IMR-90 (cell line): Measurements from ENCODE around the gene TRAF3IP1. TPM values are rescaled to one million over a fixed set of nuclear protein-coding genes. Genes with fewer than 3 reads are reported as not detected.

ENCODE experiments used
- ATAC-seq: fragments of 200-7000 bp; cut with Tn5 transposase; 2 replicates; pipeline ENCODE4 v1.9.1; 2020; ENCODE audit warnings: low read depth, mild to moderate bottlenecking, moderate library complexity
- BruUV-seq: library from RNA; stranded (reverse); fragments of 400-500 nt; replicated peaks from 2 replicates; lab custom pipeline; 2021; lab: Mats Ljungman, UMichigan
- CTCF ChIA-PET: fragments of 300-600 bp; formaldehyde crosslinking; extraction: SDS; loops from one replicate; lab custom pipeline; 2021; ENCODE audit warnings: antibody characterized with exemption; lab: Yijun Ruan, JAX
- POLR2A ChIA-PET: fragments of 300-600 bp; sonication (Branson Sonifier 250); formaldehyde crosslinking; loops from one replicate; lab custom pipeline; 2022; ENCODE audit warnings: antibody characterized with exemption; ENCODE audit not compliant: unreplicated experiment; lab: Charles Lee
- DNase-seq: peaks from one replicate; pipeline ENCODE4 v3.0.0; 2013
- H2AFZ ChIP-seq: replicated peaks from 2 replicates; pipeline ENCODE3; 2013; ENCODE audit warnings: low read length, mild to moderate bottlenecking; ENCODE audit not compliant: poor library complexity
- H2AK5ac ChIP-seq: 2 replicates; pipeline ENCODE4 v1.6.1; 2013; ENCODE audit warnings: low read depth, low read length, inconsistent platforms
- H2AK9ac ChIP-seq: replicated peaks from 2 replicates; pipeline ENCODE3; 2013; ENCODE audit warnings: mild to moderate bottlenecking, low read depth, low read length, moderate library complexity; ENCODE audit not compliant: poor library complexity
- H2BK120ac ChIP-seq: 2 replicates; pipeline ENCODE4 v1.6.1; 2013; ENCODE audit warnings: low read depth, low read length, inconsistent platforms
- H2BK15ac ChIP-seq: 3 replicates; pipeline ENCODE4 v1.6.1; 2013; ENCODE audit warnings: low read depth, low read length, inconsistent platforms
- H2BK20ac ChIP-seq: 2 replicates; pipeline ENCODE4 v1.6.1; 2013; ENCODE audit warnings: low read depth, mild to moderate bottlenecking, inconsistent platforms, low read length, moderate library complexity
- H2BK5ac ChIP-seq: 2 replicates; pipeline ENCODE4 v1.6.1; 2013; ENCODE audit warnings: mild to moderate bottlenecking, low read depth, low read length, inconsistent platforms; ENCODE audit not compliant: poor library complexity, severe bottlenecking
- H3K14ac ChIP-seq: replicated peaks from 2 replicates; pipeline ENCODE4 v1.6.1; 2013; ENCODE audit warnings: low read depth, low read length, inconsistent platforms
- H3K18ac ChIP-seq: 2 replicates; pipeline ENCODE4 v1.6.1; 2013; ENCODE audit warnings: low read depth, low read length, control low read depth
- H3K23ac ChIP-seq: 2 replicates; pipeline ENCODE4 v1.6.1; 2013; ENCODE audit warnings: low read depth, low read length, inconsistent platforms
- H3K27ac ChIP-seq: 2 replicates; pipeline ENCODE4 v1.5.1; 2013; ENCODE audit warnings: mild to moderate bottlenecking, control low read depth, low read length; ENCODE audit not compliant: insufficient read depth
- H3K27me3 ChIP-seq: 2 replicates; pipeline ENCODE4 v1.6.1; 2013; ENCODE audit warnings: low read length; ENCODE audit not compliant: control insufficient read depth, insufficient read depth
- H3K36me3 ChIP-seq: 2 replicates; pipeline ENCODE4 v1.6.1; 2013; ENCODE audit warnings: low read length, mixed read lengths; ENCODE audit not compliant: control insufficient read depth, insufficient read depth
- H3K4ac ChIP-seq: 2 replicates; pipeline ENCODE4 v1.6.1; 2013; ENCODE audit warnings: low read depth, low read length, inconsistent platforms
- H3K4me1 ChIP-seq: 2 replicates; pipeline ENCODE4 v1.6.1; 2013; ENCODE audit warnings: low read length, mixed read lengths; ENCODE audit not compliant: control insufficient read depth, insufficient read depth
- H3K4me2 ChIP-seq: 2 replicates; pipeline ENCODE4 v1.6.1; 2013; ENCODE audit warnings: low read depth, mild to moderate bottlenecking, control low read depth, low read length, moderate library complexity
- H3K4me3 ChIP-seq: 2 replicates; pipeline ENCODE4 v1.5.1; 2013; ENCODE audit warnings: low read depth, mild to moderate bottlenecking, control low read depth, low read length, moderate library complexity; ENCODE audit not compliant: insufficient read depth
- H3K56ac ChIP-seq: 2 replicates; pipeline ENCODE4 v1.6.1; 2013; ENCODE audit warnings: low read length, inconsistent platforms; ENCODE audit not compliant: insufficient read depth; ENCODE audit errors: extremely low read depth
- H3K79me1 ChIP-seq, 2 experiments: 2 replicates each; pipeline ENCODE4 v1.6.1; 2013; ENCODE audit warnings: low read length in 2 of 2, inconsistent platforms in 1 of 2, low read depth in 1 of 2
- H3K9ac ChIP-seq: 2 replicates; pipeline ENCODE4 v1.6.1; 2013; ENCODE audit warnings: low read depth, low read length, control low read depth
- H3K9me1 ChIP-seq: 2 replicates; pipeline ENCODE4 v1.6.1; 2013; ENCODE audit warnings: low read length, inconsistent platforms; ENCODE audit not compliant: insufficient read depth
- H3K9me3 ChIP-seq: 2 replicates; pipeline ENCODE4 v1.6.1; 2013; ENCODE audit warnings: low read length; ENCODE audit not compliant: control insufficient read depth, insufficient read depth
- H4K20me1 ChIP-seq: 2 replicates; pipeline ENCODE4 v1.6.1; 2013; ENCODE audit warnings: low read length, inconsistent platforms; ENCODE audit not compliant: insufficient read depth
- H4K5ac ChIP-seq: 2 replicates; pipeline ENCODE4 v1.6.1; 2013; ENCODE audit warnings: mild to moderate bottlenecking, low read depth, low read length, control low read depth
- H4K8ac ChIP-seq, 2 experiments: 2 replicates each; pipeline ENCODE4 v1.6.1; 2013; ENCODE audit warnings: low read depth in 2 of 2, low read length in 2 of 2, control low read depth in 1 of 2, inconsistent platforms in 1 of 2
- H4K91ac ChIP-seq: 2 replicates; pipeline ENCODE4 v1.6.1; 2013; ENCODE audit warnings: low read depth, low read length, inconsistent platforms; ENCODE audit not compliant: insufficient read depth
- CHD1 ChIP-seq: IDR thresholded peaks from 2 replicates; pipeline ENCODE4 v1.6.1; 2012; ENCODE audit warnings: low read depth, low read length, improper control_type of control experiment
- ELK1 ChIP-seq: fragments of 150-350 bp; IDR thresholded peaks from 2 replicates; pipeline ENCODE4 v1.6.1; 2016; ENCODE audit warnings: low read depth, mild to moderate bottlenecking, low read length, moderate library complexity, borderline replicate concordance
- FOS ChIP-seq: fragments of 150-350 bp; IDR thresholded peaks from 2 replicates; pipeline ENCODE4 v1.6.1; 2016; ENCODE audit warnings: low read depth, low read length
- MAFK ChIP-seq: IDR thresholded peaks from 2 replicates; pipeline ENCODE4 v1.6.1; 2012; ENCODE audit warnings: low read depth, low read length, improper control_type of control experiment
- MAZ ChIP-seq: IDR thresholded peaks from 2 replicates; pipeline ENCODE4 v1.6.1; 2012; ENCODE audit warnings: low read depth, mild to moderate bottlenecking, low read length, improper control_type of control experiment, moderate library complexity, borderline replicate concordance
- POLR2A ChIP-seq: IDR thresholded peaks from 2 replicates; pipeline ENCODE4 v1.6.1; 2012; ENCODE audit warnings: mild to moderate bottlenecking, low read depth, low read length
- RAD21 ChIP-seq: IDR thresholded peaks from 2 replicates; pipeline ENCODE4 v1.6.1; 2012; ENCODE audit warnings: low read length, improper control_type of control experiment
- RCOR1 ChIP-seq: IDR thresholded peaks from 2 replicates; pipeline ENCODE4 v1.6.1; 2012; ENCODE audit warnings: mild to moderate bottlenecking, low read length, improper control_type of control experiment; ENCODE audit not compliant: insufficient replicate concordance
- SMC3 ChIP-seq: fragments of 150-350 bp; IDR thresholded peaks from 2 replicates; pipeline ENCODE4 v1.6.1; 2016; ENCODE audit warnings: low read depth, mild to moderate bottlenecking, antibody characterized with exemption, low read length, moderate library complexity
- WGBS, 2 experiments: methylation state at CpG; one replicate each; pipeline versions ENCODE4 v1.1.5 to v1.1.7; 2013; ENCODE audit warnings: missing lambda C conversion rate in 2 of 2; ENCODE audit not compliant: insufficient read length in 1 of 2; ENCODE audit errors: extremely low coverage in 2 of 2; 5-methylcytosine and 5-hydroxymethylcytosine counted together
- dilution Hi-C: fragments of 300-500 bp; cut with HindIII; formaldehyde crosslinking; loops from one replicate; pipeline ENCODE4 v1.14.3; 2018; ENCODE audit warnings: low sequenced_read_pairs; ENCODE audit not compliant: unreplicated experiment
- in situ Hi-C: fragments of 300-500 bp; cut with MboI; formaldehyde crosslinking; loops from 3 replicates; pipeline ENCODE4 v1.14.3; 2019; ENCODE audit warnings: low sequenced_read_pairs, inconsistent platforms, mixed read lengths
- intact Hi-C: fragments of 100-400 bp; cut with micrococcal nuclease; formaldehyde crosslinking; loops from 2 replicates; pipeline ENCODE4 v1.10.0; 2022
- polyA plus RNA-seq, 3 experiments: library from polyadenylated mRNA; depleted of rRNA; stranded (reverse); fragments of >200 nt; gene quantifications; 2 replicates each; pipeline ENCODE4 v1.2.3, GENCODE V29; 2012; ENCODE audit warnings: low replicate concordance in 1 of 3
- total RNA-seq: library from RNA; depleted of rRNA; stranded (reverse); fragments of >200 nt; gene quantifications from 2 replicates; pipeline ENCODE4 v1.2.3, GENCODE V29; 2012
- TF ChIP-seq, protein P1 (sequence below): conservative IDR thresholded peaks from 2 replicates; pipeline ENCODE4 v1.5.1; 2012; ENCODE audit warnings: mild to moderate bottlenecking, low read depth, low read length, improper control_type of control experiment

Gene TRAF3IP1
- total and polyA plus RNA-seq, 2 of the 4 experiments (the other 2 are of a cell fraction), result 5.9 to 8.3 TPM

GRCh38 chr2:238370823-238371372 lies 50.6 kb downstream of the TRAF3IP1 start:
- Histone ChIP-seq H3K4me3 (no peak overlapping the region), H3K4me1 (no peaks in the 10 kb centered on the region), H2AFZ (peak overlapping the region; percentile 40), H3K9ac (no peak overlapping the region), H4K5ac (no peak overlapping the region), H2AK9ac (no peak overlapping the region), H3K4me2 (no peak overlapping the region), H3K4ac (no peak overlapping the region), H2AK5ac (no peak overlapping the region), H4K91ac (no peak overlapping the region), H2BK5ac (no peak overlapping the region), H3K14ac (no peak overlapping the region), H3K9me3 (no peaks in the 10 kb centered on the region), H3K23ac (no peak overlapping the region), H2BK120ac (no peak overlapping the region), H4K8ac (peak overlapping the region in 1 of 2 experiments; percentile 4; a peak in 1 of 4 replicates), H3K27ac (no peak overlapping the region), H2BK20ac (no peak overlapping the region), H2BK15ac (no peak overlapping the region), H3K27me3 (no peaks in the 10 kb centered on the region), H3K56ac (no peak overlapping the region), H3K9me1 (no peaks in the 10 kb centered on the region; the same call in 1 of the 2 replicates), H3K18ac (no peak overlapping the region), H4K20me1 (no peaks in the 10 kb centered on the region), H3K79me1 (no peaks in the 10 kb centered on the region), H3K36me3 (no peaks in the 10 kb centered on the region)
- 30% methylated on average over 2 of the region's 10 CpGs; no CpG with 5 or more reads in 1 of the 2 experiments for WGBS, 2 experiments
- ChIA-PET CTCF (interaction anchor here (0.6 to 1.8 kb wide), 14 partner anchors 9 to 630 kb away, joined by 3 to 6 read pairs (median 3); no protein-coding TSS in a partner anchor), POLR2A (interaction anchor here (0.5 kb wide), 1 partner anchor 353 kb away, joined by 3 read pairs; no protein-coding TSS in a partner anchor)
- no TSS peak for BruUV-seq
- no peak for TF ChIP-seq ELK1
- TF ChIP-seq RAD21, result peak; percentile 97
- TF ChIP-seq, protein P1, sequence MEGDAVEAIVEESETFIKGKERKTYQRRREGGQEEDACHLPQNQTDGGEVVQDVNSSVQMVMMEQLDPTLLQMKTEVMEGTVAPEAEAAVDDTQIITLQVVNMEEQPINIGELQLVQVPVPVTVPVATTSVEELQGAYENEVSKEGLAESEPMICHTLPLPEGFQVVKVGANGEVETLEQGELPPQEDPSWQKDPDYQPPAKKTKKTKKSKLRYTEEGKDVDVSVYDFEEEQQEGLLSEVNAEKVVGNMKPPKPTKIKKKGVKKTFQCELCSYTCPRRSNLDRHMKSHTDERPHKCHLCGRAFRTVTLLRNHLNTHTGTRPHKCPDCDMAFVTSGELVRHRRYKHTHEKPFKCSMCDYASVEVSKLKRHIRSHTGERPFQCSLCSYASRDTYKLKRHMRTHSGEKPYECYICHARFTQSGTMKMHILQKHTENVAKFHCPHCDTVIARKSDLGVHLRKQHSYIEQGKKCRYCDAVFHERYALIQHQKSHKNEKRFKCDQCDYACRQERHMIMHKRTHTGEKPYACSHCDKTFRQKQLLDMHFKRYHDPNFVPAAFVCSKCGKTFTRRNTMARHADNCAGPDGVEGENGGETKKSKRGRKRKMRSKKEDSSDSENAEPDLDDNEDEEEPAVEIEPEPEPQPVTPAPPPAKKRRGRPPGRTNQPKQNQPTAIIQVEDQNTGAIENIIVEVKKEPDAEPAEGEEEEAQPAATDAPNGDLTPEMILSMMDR, result peak; percentile 96
- no peak for TF ChIP-seq MAFK
- peak; percentile 42; the same call in 1 of the 2 replicates for TF ChIP-seq POLR2A
- TF ChIP-seq SMC3, result peak; percentile 98
- TF ChIP-seq FOS, result no peak
- no peak for TF ChIP-seq CHD1
- no peak for TF ChIP-seq RCOR1
- no peak for TF ChIP-seq MAZ
- in situ Hi-C loops, result loop anchor here (25.0 kb wide), 1 partner anchor 591 kb away; no protein-coding TSS in a partner anchor
- peak; percentile 98 for ATAC-seq
- dilution Hi-C loops, result no loop called here
- intact Hi-C loops, result loop anchor here (1.0 to 10.0 kb wide), 6 partner anchors 92 to 631 kb away; partner anchors contain the start of gene TWIST2
- DNase-seq, result peak; percentile 67
